T follicular helper cell (primary cell): ENCODE measurements around the gene TAB2.

ENCODE experiments used
- DNase-seq: peaks from one replicate; pipeline ENCODE4 v3.0.0-alpha.2; 2020; ENCODE audit warnings: low read depth
- total RNA-seq, 2 experiments: gene quantifications; one replicate each; lab custom pipeline; 2026; lab: John Stamatoyannopoulos, UW

The TAB2 gene, protein sequence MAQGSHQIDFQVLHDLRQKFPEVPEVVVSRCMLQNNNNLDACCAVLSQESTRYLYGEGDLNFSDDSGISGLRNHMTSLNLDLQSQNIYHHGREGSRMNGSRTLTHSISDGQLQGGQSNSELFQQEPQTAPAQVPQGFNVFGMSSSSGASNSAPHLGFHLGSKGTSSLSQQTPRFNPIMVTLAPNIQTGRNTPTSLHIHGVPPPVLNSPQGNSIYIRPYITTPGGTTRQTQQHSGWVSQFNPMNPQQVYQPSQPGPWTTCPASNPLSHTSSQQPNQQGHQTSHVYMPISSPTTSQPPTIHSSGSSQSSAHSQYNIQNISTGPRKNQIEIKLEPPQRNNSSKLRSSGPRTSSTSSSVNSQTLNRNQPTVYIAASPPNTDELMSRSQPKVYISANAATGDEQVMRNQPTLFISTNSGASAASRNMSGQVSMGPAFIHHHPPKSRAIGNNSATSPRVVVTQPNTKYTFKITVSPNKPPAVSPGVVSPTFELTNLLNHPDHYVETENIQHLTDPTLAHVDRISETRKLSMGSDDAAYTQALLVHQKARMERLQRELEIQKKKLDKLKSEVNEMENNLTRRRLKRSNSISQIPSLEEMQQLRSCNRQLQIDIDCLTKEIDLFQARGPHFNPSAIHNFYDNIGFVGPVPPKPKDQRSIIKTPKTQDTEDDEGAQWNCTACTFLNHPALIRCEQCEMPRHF
- total RNA-seq = 274 to 367 reads per million in 2 experiments

DNA sequence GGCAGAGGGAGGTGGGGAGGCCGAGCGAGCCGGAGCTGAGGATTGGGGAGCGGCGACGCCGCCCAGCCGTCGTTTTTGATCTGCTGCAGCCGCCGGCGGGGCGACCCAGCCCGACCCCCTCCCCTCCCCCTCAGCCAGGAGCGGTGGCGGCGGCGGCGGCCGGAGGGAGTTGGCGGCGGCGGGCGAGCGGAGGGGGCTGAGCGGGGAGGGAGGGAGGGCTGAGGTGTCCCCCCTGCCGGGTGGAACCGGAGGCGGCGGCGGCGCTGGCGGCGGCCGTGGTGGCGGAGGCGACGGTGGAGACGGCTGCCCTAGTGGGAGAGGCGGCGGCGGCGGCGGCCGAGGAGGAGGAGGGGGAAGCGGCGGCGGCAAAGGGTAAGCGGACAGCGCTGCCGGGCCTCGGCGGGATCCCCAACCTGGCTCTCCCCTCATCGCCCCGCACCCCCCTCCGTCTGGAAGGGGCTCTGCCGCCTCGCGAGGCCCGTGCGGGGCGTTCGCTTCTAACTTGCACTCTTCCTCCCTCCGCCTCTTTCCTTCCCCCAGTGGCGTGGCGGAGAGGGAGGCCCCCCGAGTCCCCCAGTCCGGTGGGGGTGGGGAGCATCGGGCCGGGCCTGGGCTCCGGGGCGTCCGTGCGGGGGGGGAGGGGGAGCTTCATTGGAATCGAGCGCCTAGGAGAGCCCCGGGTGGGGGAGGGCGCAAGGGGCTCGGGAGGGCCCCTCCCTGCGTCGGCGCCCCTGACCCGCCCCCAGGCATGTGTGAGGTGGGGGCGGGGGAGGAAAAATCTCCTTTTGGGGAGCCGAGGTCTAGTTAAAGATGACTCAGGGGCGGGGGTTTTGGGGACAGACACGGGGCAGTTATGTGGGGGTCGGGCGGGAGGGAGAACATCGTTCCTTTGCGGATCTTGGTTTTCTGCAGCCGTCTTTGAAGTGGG is at the start of gene TAB2:
Gene TAB2 (plus strand): TSS at position 69 of the 928 bp plus-strand sequence. CDS start 52,286 bp downstream, outside the sequence.
- peak; percentile 62 for DNase-seq

DNA sequence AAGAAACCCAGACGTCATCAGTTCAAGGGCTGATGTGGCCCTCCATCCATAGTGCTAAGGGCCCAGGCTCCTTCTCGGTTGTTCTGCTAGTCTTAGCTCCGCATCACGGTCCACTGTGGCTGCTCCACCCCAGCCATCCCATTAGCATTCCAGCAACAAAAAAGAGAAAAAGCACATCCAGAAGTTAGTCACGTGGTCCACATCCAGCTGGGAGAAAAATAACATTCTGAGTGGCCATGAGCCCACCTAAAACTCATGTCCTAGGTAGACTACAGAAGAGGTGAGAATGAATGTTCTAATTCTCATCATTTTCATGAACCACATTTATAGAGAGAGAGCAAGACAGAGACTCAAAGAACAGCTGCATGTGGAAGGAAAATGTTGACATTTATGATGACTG is 49.4 kb upstream of the TAB2 start:
- DNase-seq = no peak

DNA sequence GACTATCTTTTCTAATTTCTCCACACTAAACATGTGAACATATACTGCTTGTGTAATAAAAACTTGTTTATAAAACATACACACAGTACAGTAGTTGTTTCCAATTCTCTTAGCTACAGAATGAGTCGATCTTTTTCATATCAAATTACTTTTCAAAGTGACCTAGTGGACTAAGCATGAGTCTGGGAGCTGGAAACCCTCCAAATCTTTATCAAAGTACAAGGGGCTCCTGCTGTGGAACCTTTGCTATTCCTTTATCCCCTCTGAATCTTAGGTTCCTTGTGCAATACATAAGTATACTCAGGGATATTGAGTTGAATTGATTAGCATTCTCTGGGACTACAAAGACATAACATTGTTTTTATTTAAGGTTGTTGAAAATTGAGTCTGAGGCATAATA is 48.7 kb upstream of the TAB2 start:
- DNase-seq = no peak

DNA sequence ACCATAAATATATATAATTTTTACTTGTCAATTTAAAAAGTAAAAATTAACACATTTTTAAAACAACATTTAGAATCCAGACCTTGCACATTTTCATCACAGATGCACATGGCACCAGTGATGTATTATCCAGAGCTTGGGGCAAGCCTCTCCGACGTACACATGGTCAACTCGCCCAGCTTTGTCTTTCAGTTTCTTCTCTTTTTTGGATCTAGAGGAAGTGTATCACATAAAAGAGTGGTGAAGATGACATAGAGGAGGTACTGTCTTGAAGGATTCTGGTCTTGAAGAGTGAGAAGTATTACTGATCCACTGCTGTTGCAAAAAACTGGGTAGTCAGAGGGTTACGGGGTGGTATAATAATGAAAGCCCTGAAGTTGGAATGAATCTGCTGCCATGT is 46.9 kb upstream of the TAB2 start:
- DNase-seq = no peak

DNA sequence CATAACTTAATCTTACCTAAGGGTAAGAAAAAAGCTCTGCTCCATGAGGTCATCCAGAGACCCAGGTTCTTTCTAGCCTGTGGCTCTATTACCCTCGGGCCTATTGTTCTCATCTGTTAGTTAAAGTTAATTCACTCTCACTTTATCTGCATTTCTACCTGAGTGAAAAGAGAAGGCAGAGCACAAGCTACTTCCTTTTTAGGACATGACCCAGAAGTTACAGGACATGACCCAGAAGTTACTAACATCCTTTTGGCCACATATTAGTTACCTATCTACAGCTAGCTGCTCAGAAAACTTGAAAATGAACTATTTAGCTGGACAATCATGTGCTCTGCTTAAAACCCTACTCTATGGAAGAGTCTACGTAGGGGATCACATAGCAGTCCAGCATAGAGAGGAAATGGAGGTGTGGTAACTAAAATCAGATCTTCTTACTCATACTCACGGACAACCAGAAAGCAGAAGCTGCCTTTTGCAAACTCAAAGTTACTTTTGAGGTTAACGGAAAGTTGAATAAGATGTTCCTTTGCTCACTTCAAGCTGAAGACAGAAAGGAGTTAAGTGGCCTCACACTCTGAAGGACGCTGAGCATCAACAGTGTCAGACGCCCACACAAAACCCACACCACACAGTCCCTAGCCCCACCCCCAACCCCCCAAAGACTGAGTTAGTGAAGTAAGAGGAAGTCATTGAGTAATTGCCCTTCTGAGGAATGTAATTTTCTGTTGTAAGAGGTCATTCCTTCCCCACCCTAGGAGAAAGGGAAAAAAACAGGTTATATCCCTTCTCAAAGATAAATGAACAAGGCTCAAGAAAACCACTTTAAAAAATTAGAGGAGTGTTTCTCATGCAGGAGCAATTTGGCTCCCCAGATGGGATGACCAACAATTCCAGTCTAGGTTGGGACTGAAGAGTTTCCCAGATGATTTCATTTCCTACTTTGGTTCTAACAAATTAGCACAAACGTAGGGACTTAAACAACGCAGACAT is 45.9 kb upstream of the TAB2 start:
- no peak for DNase-seq

DNA sequence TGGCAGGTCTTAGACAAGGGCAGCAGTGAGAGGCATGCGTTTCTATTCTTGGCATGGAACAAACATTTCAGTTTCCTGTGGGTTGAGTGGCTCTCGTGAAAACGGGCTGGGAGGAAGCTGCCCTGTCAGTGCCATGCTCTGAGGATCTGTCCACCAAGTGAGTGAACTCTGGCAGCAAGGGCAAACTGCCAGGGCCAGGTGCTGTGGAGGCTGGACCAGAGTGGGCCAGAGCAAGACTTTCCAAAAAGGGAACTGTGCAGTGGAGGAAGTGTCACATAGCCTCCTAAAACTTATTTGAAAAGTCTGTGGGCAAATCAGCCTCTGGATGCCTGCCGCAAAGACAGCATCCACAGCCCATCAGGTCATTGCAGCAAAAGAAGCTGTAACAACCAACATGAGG is 44.2 kb upstream of the TAB2 start:
- no peak for DNase-seq

DNA sequence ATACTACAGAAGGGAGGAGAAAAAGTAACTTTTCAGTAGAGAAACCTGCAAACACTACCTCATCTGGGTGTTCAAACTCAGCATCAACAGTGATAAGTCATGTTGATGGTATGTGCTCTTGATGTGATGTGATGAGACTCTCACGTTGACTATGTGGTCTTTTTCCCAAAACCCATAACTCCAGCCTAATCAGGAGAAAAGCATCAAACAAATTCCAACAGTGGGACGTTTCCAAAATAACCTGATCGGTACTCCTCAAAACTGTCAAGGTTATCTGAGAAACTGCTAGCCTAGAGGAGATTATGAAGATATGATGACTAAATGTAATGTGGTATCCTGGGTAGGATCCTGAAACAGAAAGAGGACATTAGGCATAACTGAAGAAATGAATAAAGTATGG is 41.9 kb upstream of the TAB2 start:
- DNase-seq = no peak

DNA sequence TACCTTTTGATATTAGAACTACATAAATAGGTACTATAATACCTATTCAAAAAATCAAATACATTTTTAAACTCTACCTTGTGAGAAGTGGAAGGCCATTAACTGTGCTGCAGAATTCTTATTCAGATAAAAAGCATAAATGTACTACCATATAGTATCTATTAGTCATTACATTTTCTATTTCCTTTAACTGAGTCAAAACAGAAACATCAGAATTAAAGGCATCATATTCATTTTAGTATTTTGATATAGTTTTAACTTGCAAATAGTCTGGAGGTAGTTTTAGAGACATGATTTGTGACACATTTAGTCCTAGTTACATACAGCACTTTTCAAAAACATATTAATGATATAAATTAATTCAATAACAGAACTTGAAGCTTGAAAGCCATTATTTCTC is 39.9 kb upstream of the TAB2 start:
- DNase-seq = no peak

DNA sequence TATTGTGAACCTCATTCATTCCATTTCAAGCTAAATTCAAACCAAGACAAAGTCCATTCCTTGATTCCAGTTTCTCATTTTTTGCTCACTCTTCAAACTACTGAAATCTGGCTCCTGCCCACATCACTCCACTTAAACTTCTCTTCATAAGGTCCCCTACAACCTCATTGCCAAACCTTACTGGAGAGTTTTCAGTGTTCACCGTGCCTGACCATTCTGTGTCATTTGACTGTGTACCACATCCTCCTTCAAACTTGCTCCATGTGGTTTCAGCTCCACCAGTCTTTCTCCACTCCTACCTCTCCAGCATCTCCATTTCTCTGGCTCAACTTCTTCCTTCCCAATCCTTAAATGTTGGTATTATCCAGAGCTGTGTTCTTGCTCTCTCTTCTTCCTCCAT is 38.5 kb upstream of the TAB2 start:
- no peak for DNase-seq

DNA sequence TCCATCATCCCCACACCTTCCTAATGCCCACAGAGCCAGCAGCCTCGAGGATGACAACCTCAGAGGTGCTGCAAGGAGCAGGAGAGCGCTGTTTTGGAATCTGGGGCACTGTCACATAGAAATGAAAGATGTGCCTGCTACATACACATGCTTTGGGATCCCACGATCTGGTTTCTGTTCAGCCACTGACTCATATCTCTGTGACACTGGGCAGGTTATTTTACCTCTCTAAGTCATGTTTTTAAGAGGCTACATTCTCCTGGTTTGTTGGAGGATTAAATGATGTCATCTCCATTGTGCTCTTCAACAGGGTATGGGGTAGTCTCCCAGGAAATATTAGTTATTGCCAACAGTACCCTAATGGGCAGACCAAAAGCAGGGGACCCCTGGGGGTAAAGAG is 32.6 kb upstream of the TAB2 start:
- no peak for DNase-seq

DNA sequence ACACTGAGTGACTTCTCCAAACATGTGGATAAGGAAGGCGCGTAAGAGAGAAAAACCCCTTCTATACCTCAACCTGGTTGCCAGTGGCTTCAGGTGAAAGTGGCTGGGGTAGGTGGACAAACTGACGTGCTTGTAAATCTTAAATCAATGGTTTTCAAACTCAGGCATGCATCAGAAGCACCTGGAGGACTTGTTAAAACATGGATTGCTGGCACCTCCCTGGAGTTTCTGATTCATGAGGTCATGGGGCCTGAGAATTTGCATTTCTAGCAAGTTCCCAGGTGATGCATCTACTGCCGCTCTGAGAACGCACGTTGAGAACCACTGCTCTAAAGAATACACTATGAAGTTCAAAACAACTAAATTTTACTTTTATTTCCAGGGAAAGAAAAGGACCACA is 31.9 kb upstream of the TAB2 start:
- DNase-seq = no peak

DNA sequence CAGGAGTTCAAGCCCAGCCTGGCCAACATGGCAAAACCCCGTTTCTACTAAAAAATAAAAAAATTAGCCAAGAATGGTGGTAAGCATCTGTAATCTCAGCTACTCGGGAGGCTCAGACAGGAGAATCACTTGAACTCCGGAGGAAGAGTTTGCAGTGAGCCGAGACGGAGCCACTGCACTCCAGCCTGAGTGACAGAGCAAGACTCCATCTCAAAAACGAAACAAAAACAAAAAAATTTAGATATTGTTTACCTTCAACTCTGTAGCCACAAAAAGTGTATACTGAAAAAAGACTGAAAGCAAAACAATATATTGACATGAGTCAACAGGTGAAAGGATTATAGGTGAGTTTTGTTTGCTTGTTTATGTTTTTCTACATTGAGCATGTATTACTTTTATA is 30.6 kb upstream of the TAB2 start:
- no peak for DNase-seq

DNA sequence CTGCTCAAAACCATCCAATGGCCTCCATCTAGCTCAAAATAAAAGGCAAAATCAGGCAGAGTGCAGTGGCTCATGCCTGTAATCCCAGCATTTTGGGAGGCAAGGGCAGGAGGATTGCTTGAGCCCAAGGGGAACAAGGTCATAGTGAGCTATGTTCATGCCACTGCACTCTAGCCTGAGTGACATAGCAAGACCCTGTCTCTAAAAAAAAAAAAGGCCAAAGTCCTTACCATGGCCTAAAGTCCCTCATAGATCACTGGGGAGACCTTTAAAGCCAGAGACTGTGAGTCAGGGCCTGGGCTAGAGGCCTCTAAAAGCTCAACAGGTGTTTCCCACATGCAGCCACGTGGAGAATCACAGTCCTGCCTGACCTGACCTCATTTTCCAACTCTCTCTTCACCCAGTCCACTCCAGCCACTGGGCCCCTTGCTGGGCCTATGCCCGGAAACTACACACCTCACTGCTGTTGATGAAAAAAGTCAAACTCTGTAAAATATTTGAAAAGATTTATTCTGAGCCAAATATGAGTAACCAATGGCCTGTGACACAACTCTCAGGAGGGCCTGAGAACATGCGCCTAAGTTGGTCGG is 28.2 kb upstream of the TAB2 start:
- no peak for DNase-seq

DNA sequence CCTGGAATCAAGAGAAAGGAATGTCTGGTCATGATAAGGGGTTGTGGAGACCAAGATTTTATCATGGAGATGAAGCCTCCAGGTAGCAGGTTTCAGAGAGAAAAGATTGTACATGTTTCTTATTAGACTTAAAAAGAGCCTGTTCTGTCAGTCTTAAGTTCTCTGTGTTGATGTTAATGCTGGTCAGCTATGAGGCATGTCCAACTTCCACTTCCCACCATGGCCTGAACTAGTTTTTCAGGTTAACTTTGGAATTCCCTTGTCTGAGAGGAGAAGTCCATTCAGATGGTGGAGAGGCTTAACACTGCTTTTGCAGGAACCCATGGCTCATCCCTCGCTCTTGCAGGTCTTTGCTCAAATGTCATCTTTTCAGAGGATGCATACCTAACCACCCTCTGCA is 27.5 kb upstream of the TAB2 start:
- DNase-seq = no peak

DNA sequence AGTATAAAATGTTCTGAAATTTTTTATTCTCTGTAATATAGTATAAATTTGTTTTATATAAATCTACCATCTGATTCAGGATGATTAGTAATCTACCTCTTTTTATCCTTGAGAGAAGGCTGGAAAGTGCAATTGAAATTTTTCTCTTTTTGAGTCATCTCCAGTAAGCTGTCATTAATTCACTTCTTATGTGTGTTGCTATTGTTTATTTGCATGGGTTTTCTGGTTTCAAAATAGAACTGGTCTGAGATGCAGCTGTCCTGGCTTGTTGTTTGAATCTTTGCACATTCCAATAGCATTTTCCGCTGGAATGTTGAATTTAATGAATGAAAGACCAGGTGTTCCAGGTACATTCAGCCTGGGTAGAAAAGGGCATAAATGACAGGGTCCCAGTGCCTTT is 24.3 kb upstream of the TAB2 start:
- DNase-seq = no peak

DNA sequence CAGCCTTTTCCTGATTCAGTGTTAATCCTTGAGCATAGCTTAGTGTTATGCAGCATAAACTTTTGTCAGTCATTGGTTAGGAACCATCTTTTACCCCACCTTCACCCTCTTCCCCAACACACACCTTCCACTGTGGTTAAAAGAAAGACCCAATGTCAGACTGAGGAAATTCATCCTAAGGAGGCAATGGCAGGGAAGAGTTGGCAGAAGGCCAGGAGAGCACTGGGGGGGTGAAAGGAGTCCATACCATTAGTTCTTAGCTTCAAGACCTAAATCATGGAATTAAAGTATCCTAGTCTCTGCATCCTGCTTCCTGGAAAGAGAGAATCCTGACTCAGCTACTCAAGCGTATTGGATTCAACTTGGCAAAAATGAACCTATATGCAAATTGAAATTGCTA is 16.9 kb upstream of the TAB2 start:
- no peak for DNase-seq

DNA sequence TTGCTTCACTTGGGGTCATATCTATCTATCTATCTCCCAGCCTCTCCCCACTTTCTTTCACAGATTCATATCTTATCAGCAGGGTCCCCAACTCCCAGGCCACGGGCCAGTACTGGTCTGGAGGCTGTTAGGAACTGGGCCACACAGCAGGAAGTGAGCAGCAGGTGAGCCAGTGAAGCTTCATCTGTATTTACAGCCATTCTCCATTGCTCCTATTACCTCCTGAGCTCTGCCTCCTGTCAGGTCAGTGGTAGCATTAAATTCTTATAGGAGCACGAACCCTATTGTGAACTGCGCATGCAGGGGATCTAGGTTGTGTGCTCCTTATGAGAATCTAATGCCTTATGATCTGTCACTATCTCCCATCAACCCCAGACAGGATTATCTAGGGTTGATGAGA is 14.8 kb upstream of the TAB2 start:
- DNase-seq = no peak

DNA sequence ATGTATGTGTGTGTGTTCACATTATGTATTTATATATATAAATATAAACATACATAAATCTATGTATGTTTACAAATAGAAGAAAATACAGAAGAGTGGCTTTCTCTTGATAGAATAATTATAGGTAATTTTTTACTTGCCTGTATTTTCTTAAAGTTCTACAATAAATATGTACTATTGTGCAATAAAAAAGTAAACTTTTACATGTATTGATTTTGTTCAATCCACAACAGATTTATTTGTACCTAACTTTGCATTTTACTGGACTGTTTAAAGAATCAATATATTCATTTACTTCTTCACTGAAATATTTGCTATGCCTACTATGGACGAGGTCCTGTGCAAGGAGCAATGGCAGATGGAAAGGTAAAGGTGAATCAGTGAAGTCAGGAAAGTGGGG is 14.0 kb upstream of the TAB2 start:
- DNase-seq = no peak

DNA sequence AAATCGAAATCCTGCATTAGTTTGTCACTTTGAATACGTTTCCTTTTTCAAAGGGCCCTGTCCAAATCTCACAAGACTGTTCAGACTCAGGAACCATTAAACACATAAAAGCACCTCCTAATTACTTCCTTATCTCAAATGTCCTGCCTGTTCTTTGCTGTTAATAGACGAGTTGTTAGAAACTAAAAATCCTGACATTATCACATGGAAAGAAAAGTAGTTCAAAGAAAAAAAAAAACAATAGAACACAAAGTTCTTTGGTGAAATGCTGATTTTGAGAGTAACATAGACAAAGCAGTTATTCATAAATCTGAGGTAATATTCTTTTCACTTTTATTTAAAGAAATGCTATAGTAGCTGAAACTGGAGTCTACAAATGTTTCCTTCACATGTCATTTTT is 12.1 kb upstream of the TAB2 start:
- DNase-seq = no peak

DNA sequence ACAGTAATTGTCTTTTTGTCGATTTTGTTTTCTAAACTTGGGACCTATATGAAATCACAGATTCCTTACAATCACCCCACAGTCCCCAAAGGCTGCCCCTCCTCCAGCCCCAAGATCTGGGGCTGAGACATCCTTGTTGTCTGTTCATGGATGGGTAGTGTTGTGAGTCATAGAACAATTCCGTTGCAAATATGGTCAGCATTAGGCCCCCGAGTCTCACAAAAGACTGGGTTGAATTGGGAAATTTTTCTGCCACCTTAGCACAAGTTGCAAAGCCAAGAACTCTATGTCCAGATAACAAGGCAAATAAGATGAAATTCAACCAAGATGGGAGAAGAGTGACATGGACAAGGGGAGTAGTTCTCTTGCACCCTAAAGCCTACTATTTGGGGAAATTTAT is 10.5 kb upstream of the TAB2 start:
- no peak for DNase-seq

DNA sequence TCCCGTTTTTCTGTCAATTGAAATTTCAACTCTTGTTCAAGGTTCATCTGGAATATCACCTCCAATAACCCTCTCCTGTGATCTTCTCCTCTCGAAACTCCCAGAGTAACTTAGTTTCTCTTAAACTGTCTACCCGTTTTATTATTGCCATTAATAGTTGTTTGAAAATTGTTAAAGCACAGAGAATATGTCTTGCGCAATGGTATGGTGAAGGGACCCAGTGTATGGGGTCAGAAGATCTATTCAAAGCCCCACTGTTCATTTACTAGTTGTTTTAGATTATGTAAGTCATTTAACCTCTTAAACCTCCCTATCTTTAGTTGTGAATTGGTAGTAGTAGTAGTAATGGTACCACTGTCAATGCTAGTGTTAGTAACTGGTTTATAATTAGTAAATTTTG is 6.2 kb upstream of the TAB2 start:
- DNase-seq = no peak
